ENCODE data around the gene CAPN11. TPM values are rescaled to one million over a fixed set of nuclear protein-coding genes. Genes with fewer than 3 reads are reported as not detected.
A peak's percentile ranks its signal among the peaks of the same experiment; 100 is the strongest.

The CAPN11 gene
- total and polyA plus RNA-seq, 9 of the 15 experiments (the other 6 are each of a cell fraction or from before 2014, with no cell fraction given), result 0.03 to 0.61 (median 0.17) TPM; not detected in 1

GRCh38 chr6:44138717-44139350 is 19.8 kb upstream of the CAPN11 start (continued):
- TF ChIP-seq ZNF253 (CRISPR knock-in tag; conservative IDR thresholded peaks at IDR 0.05) (no peak), WHSC1 (IDR thresholded peaks at IDR 0.05; ENCODE audit: low read length) (no peak), ETV6 (IDR thresholded peaks at IDR 0.05; ENCODE audit: borderline replicate concordance in 1 of 2, low read depth in 2 of 2, low read length in 1 of 2) (no peak), ETV6 (CRISPR knock-in tag; IDR thresholded peaks at IDR 0.05; ENCODE audit: borderline replicate concordance) (no peak)

GRCh38 chr6:44139351-44139743 is 19.3 kb upstream of the CAPN11 start:
- POLR2A ChIA-PET, result interaction anchor here (0.9 kb wide), 1 partner anchor 108 kb away, joined by 4 read pairs; the partner anchor contains the start of gene HSP90AB1
- intact Hi-C loops (cut with micrococcal nuclease) (no loop called here), in situ Hi-C loops (cut with MboI) (no loop called here)
- CTCF ChIA-PET (ENCODE audit: low intra/inter-chr PET ratio), result no interaction called here
- Histone ChIP-seq H2AFZ (ENCODE audit: low read depth, low read length) (no peak overlapping the region), H3K4me2 (ENCODE audit: insufficient read depth, low read length) (no peak overlapping the region), H3K27ac (ENCODE audit: extremely low read depth, low read depth, low read length) (no peak overlapping the region), H3K4me3 (no peak overlapping the region), H3K9ac (ENCODE audit: insufficient read depth in 1 of 2, low read depth in 2 of 2, low read length in 2 of 2) (no peak overlapping the region), H3K9me1 (ENCODE audit: control insufficient read depth, insufficient read depth, low read length) (no peaks in the 10 kb centered on the region), H3K4me1 (replicated peaks in 1 of 2; ENCODE audit: control insufficient read depth in 2 of 2, insufficient read depth in 2 of 2, low read length in 2 of 2) (peaks cover 11 to 31% of the 10 kb centered on the region in 2 experiments), H3K9me3 (replicated peaks; ENCODE audit: control insufficient read depth, insufficient read depth, low read depth, low read length) (no peaks in the 10 kb centered on the region), H3K79me2 (ENCODE audit: control insufficient read depth, insufficient read depth, low read length) (peaks cover 7% of the 10 kb centered on the region), H3K27me3 (ENCODE audit: control insufficient read depth in 2 of 2, insufficient read depth in 2 of 2, low read length in 2 of 2) (no peaks in the 10 kb centered on the region), H3K36me3 (ENCODE audit: control insufficient read depth, insufficient read depth, low read length) (peaks cover 93% of the 10 kb centered on the region), H4K20me1 (replicated peaks; ENCODE audit: control insufficient read depth, insufficient read depth, low read length) (no peaks in the 10 kb centered on the region)
- ATAC-seq (no peak), FAIRE-seq (no peak), DNase-seq (ENCODE audit: extremely low read depth in 1 of 4, low spot score in 3 of 4) (no peak)
- WGBS (ENCODE audit: insufficient coverage, low coverage, missing lambda C conversion rate), result 92% methylated on average over 9 of the region's 10 CpGs
- TF ChIP-seq ZNF133 (CRISPR knock-in tag; IDR thresholded peaks at IDR 0.05), result no peak
- TF ChIP-seq RBFOX2 (IDR thresholded peaks at IDR 0.05; ENCODE audit: low read depth, low read length), result 0 out of 2 replicates have a peak, but pooled peaks have one; percentile 11
- no peak for TF ChIP-seq ZNF184 (CRISPR knock-in tag; IDR thresholded peaks at IDR 0.05)
- BruUV-seq (replicated peaks), result no TSS peak

Measured in K562 (cell line).